ENCODE data around the gene ZNF511.

ZNF511 gene

DNA sequence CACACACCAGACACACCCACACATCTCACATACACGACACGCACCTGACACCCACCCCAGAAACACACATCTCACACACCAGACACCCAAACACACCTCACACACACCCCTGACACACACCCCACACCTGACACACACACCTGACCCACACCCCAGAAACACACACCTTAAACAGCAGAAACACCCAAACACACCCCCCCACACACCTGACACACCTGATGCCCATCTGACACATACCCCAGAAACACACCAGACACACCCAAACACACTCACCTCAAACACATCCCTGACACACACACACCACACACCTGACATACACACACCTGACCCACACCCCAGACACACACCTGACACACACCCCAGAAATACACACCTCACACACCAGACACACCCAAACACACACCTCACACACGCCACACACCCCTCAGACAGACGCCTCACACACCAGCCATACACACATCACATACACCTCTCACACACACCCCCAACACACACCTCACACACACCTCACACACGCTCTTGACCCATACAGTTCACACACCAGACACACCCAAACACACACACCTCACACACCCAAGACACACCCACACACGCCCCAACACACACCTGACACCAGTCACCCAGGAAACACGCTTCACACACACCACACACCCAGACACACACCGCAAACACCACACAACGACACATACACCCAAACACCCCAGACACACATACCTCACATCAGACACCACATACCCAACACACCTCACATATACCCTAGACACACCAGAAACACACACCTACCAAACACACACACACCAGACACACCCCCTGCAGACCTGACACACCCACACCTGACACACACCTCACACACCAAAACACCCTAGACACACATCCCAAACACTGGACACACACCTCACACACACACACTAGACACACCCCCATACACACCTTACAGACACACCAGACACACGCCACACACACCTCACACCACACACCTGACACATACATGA is 29.7 kb downstream of the ZNF511 start:
- Histone ChIP-seq H3K9me3 (ENCODE audit: insufficient read depth, low read depth, low read length) (no peaks in the 10 kb centered on the region), H3K27ac (ENCODE audit: low read depth, low read length) (no peak overlapping the region), H3K27me3 (ENCODE audit: insufficient read depth, low read length) (peaks cover 49% of the 10 kb centered on the region), H3K9ac (ENCODE audit: low read depth, low read length) (no peak overlapping the region), H3K4me1 (ENCODE audit: insufficient read depth, low read length) (no peaks in the 10 kb centered on the region), H3K36me3 (ENCODE audit: insufficient read depth, low read length) (no peaks in the 10 kb centered on the region), H3K4me3 (ENCODE audit: low read length) (no peak overlapping the region)
- 86% methylated on average over 10 of the region's 10 CpGs for WGBS

DNA sequence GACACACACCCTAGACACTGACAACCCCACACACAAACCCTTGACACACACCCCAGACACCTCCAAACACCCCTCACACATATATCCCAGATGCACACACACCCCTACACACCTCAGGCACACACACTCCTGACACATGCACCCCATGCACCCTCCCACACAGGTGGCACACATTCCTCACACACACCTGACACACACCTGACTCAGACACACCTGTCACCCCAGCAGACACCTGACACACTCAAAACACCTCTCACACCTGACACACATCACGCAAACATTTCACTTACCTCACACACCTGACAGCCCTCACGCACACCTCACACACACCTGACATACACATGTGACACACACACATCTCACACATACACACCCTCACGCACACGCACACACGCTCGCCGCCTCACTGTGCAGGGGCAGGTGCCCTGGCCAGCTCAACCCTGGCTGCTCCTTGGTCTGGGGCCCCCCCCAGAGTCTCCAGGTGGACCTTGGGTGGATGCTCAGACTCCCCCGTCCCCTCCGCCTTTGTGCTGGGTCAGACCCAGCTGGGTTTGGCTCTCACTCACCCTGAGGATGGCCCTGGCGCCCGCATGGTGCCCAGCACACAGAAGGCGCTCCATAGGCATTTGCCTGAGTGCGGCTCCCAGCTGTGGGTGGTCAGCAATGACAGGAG is 31.1 kb downstream of the ZNF511 start:
- Histone ChIP-seq H3K27ac (ENCODE audit: low read depth, low read length) (no peak overlapping the region), H3K9me3 (ENCODE audit: insufficient read depth, low read depth, low read length) (no peaks in the 10 kb centered on the region), H3K4me1 (ENCODE audit: insufficient read depth, low read length) (no peaks in the 10 kb centered on the region), H3K27me3 (ENCODE audit: insufficient read depth, low read length) (peaks cover 36% of the 10 kb centered on the region), H3K9ac (ENCODE audit: low read depth, low read length) (no peak overlapping the region), H3K36me3 (ENCODE audit: insufficient read depth, low read length) (no peaks in the 10 kb centered on the region), H3K4me3 (ENCODE audit: low read length) (no peak overlapping the region)
- 91% methylated on average over 13 of the region's 13 CpGs for WGBS

DNA sequence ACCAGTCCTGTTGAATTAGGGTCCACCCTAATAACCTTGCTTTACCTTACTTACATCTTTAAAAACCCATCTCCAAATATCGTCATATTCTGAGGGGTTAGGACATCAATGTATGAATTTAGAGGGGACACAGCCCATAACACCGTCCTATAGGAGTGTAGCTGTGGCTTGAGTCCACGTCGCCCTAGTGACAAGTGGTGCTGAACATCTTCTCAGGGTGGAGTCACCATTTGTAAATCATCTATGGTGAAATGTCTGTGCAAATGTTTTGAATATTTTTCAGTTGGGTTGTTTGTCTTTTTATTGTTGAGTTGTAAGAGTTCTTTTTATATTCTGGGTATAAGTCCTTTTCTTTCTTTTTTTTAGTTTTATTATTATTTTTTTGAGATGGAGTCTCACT is 33.3 kb downstream of the ZNF511 start:
- peaks cover 14% of the 10 kb centered on the region for H3K27me3 ChIP-seq (ENCODE audit: insufficient read depth, low read length)
- WGBS = 90% methylated on average over 4 of the region's 4 CpGs
- H3K9me3 ChIP-seq (ENCODE audit: insufficient read depth, low read depth, low read length) = no peaks in the 10 kb centered on the region
- no peak overlapping the region for H3K4me3 ChIP-seq (ENCODE audit: low read length)
- 0 out of 2 replicates have a peak, but pooled peaks cover under 1% of the 10 kb centered on the region for H3K4me1 ChIP-seq (ENCODE audit: insufficient read depth, low read length)
- H3K36me3 ChIP-seq (ENCODE audit: insufficient read depth, low read length) = no peaks in the 10 kb centered on the region
- no peak overlapping the region for H3K27ac ChIP-seq (ENCODE audit: low read depth, low read length)
- no peak overlapping the region for H3K9ac ChIP-seq (ENCODE audit: low read depth, low read length)

DNA sequence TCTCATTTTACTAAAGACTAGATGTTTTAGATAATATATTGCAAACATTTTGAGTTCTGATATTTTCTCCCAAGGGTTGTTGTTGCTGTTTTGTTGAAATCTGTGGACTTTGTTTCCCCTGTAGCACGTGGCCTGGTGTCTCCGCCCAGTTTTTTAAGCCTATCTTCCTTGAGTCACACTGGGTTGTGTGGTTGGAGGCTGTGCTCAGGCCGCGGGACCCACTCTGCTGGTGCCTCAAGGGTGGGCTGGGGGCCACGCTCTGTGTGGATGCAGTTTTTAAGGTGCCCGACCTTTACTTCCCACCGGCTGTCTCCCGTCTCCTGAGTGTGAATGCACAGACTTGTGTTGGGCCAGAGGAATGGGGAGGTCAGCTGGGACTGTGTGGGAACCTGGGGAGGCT is 34.2 kb downstream of the ZNF511 start:
- Histone ChIP-seq H3K4me1 (ENCODE audit: insufficient read depth, low read length) (0 out of 2 replicates have a peak, but pooled peaks cover 5% of the 10 kb centered on the region), H3K27me3 (ENCODE audit: insufficient read depth, low read length) (peaks cover 5% of the 10 kb centered on the region), H3K9me3 (ENCODE audit: insufficient read depth, low read depth, low read length) (no peaks in the 10 kb centered on the region), H3K36me3 (ENCODE audit: insufficient read depth, low read length) (no peaks in the 10 kb centered on the region), H3K9ac (ENCODE audit: low read depth, low read length) (no peak overlapping the region), H3K4me3 (ENCODE audit: low read length) (no peak overlapping the region), H3K27ac (ENCODE audit: low read depth, low read length) (no peak overlapping the region)
- WGBS = 86% methylated on average over 8 of the region's 8 CpGs

DNA sequence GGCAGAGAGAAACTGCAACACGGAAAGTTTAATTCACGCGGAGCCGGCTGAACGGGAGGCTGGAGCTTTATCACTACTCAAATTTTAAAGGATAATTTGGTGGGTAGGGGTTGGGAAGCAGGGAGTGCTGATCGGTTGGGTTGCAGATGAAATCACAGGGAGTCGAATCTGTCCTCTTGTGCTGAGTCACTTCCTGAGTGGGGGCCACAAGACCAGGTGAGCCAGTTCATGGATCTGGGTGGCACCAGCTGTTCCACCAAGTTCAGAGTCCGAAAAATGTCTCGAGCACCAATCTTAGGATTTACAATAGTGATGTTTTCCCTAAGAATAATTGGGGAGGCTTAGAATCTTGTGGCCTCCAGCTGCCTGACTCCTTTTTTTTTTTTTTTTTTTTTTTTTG is 34.8 kb downstream of the ZNF511 start:
- Histone ChIP-seq H3K9ac (ENCODE audit: low read depth, low read length) (no peak overlapping the region), H3K4me1 (ENCODE audit: insufficient read depth, low read length) (0 out of 2 replicates have a peak, but pooled peaks cover 5% of the 10 kb centered on the region), H3K27ac (ENCODE audit: low read depth, low read length) (no peak overlapping the region), H3K4me3 (ENCODE audit: low read length) (no peak overlapping the region), H3K27me3 (ENCODE audit: insufficient read depth, low read length) (peaks cover 2% of the 10 kb centered on the region; the same call in 1 of the 2 replicates), H3K9me3 (ENCODE audit: insufficient read depth, low read depth, low read length) (no peaks in the 10 kb centered on the region), H3K36me3 (ENCODE audit: insufficient read depth, low read length) (no peaks in the 10 kb centered on the region)
- WGBS = 83% methylated on average over 9 of the region's 9 CpGs

DNA sequence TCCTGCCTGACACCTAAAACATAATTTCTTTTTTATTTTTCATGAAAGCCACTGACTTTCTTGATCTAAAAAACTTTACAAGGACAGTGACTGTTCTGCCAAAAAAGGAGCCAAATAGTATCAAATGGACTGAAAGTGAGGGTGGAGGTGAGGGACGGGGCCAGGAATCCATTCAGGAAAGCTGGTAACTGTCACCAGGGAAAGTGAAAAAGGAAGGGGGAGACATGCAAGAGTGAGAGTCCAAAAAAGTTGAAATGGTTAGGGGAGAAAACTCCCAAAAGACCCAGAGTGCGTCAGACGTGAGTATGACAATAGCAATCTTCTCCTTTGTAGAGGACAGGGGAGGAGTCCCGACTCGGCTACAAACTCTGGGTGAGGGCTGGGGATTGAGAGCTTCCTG is 35.5 kb downstream of the ZNF511 start:
- Histone ChIP-seq H3K27ac (ENCODE audit: low read depth, low read length) (no peak overlapping the region), H3K9ac (ENCODE audit: low read depth, low read length) (no peak overlapping the region), H3K4me3 (ENCODE audit: low read length) (no peak overlapping the region), H3K36me3 (ENCODE audit: insufficient read depth, low read length) (no peaks in the 10 kb centered on the region), H3K9me3 (ENCODE audit: insufficient read depth, low read depth, low read length) (no peaks in the 10 kb centered on the region), H3K4me1 (ENCODE audit: insufficient read depth, low read length) (0 out of 2 replicates have a peak, but pooled peaks cover 5% of the 10 kb centered on the region), H3K27me3 (ENCODE audit: insufficient read depth, low read length) (peaks cover 2% of the 10 kb centered on the region; the same call in 1 of the 2 replicates)
- 82% methylated on average over 5 of the region's 5 CpGs for WGBS

DNA sequence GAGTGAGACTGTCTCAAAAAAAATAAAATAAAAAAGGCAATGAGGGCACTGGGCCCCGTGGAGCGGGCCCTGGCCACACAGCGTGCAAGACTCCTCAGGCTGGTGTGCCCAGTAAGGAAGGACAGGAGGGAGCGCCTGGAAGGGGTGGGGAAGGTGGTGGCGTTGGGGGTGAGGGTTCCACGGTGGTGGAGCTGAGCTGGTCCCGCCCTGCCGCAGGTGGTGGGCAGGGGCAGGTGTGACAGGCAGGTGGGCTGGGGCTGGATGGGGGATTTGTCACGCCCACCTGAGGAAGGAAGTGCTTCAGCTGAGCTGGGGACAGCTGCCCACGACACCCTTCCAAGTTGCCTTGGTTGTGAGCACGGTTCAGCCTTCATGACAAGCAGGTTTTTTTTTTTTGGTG is 37.7 kb downstream of the ZNF511 start:
- 0 out of 2 replicates have a peak, but pooled peaks cover 5% of the 10 kb centered on the region for H3K4me1 ChIP-seq (ENCODE audit: insufficient read depth, low read length)
- no peak overlapping the region for H3K9ac ChIP-seq (ENCODE audit: low read depth, low read length)
- no peaks in the 10 kb centered on the region for H3K9me3 ChIP-seq (ENCODE audit: insufficient read depth, low read depth, low read length)
- no peaks in the 10 kb centered on the region for H3K36me3 ChIP-seq (ENCODE audit: insufficient read depth, low read length)
- no peak overlapping the region for H3K27ac ChIP-seq (ENCODE audit: low read depth, low read length)
- no peak overlapping the region for H3K4me3 ChIP-seq (ENCODE audit: low read length)
- no peaks in the 10 kb centered on the region for H3K27me3 ChIP-seq (ENCODE audit: insufficient read depth, low read length)
- WGBS = 73% methylated on average over 11 of the region's 11 CpGs

DNA sequence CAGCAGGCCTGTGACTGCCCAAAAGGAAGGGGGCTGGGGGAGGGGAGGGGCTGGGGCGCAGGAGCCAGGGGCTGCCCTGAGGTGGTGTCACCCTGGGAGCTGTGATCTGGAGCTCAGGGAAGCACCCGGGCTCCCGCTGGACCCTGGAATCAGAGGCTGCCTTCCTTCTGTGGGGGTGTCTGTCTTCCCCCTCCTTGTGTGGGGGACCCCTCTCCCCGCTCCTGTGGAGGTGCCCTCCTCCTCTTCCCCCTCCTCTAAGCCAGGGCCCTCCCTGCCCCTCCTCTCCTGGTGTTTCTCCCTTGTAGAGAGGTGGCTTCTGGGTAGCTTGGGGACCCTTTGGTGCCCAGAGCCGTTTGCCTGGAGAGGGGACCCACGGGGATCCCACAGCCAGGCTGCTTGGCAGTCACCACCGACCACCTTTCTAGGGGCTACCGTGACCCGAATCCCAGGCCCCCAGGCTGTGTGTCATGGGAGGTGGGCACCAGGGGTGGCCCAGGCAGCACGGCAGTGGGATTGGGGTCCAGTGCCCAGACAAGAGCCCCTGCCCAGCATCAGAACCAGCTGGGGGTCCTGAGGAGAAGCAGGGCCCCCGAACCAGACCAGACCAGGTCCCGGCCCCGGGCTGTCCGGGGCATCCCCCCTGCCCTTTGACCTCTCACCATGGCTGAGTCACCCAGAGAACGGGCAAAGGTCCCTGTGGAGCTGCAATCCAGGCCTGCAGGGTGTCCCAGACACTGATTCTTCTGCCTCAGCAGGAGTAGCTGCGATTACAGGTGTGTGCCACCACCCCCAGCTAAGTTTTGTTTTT is 39.2 kb downstream of the ZNF511 start:
- WGBS = 88% methylated on average over 16 of the region's 16 CpGs

DNA sequence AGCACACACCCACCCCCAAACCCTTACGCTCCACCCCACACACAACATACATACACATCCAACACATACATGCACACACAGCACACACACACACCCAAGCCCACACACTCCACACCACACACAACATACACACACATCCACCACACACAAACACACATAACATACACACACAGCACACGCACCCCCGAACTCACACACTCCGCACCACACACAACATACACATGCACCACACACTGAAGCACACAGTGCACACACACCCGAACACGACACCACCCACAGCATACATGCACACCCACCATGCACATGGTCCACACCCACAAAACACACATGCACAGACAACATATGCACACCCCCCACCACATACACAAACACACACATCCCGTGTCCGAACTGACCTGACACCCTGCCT is 40.5 kb downstream of the ZNF511 start:
- H3K4me1 ChIP-seq (ENCODE audit: insufficient read depth, low read length) = 0 out of 2 replicates have a peak, but pooled peaks cover 5% of the 10 kb centered on the region
- H3K9ac ChIP-seq (ENCODE audit: low read depth, low read length) = no peak overlapping the region
- WGBS = 93% methylated on average over 8 of the region's 8 CpGs

More for the DNA sequence above, 39.2 kb downstream of the ZNF511 start:
- Histone ChIP-seq H3K9ac (ENCODE audit: low read depth, low read length) (no peak overlapping the region), H3K9me3 (ENCODE audit: insufficient read depth, low read depth, low read length) (no peaks in the 10 kb centered on the region), H3K27me3 (ENCODE audit: insufficient read depth, low read length) (no peaks in the 10 kb centered on the region), H3K4me3 (ENCODE audit: low read length) (no peak overlapping the region), H3K27ac (ENCODE audit: low read depth, low read length) (no peak overlapping the region), H3K36me3 (ENCODE audit: insufficient read depth, low read length) (no peaks in the 10 kb centered on the region), H3K4me1 (ENCODE audit: insufficient read depth, low read length) (0 out of 2 replicates have a peak, but pooled peaks cover 5% of the 10 kb centered on the region)

DNA sequence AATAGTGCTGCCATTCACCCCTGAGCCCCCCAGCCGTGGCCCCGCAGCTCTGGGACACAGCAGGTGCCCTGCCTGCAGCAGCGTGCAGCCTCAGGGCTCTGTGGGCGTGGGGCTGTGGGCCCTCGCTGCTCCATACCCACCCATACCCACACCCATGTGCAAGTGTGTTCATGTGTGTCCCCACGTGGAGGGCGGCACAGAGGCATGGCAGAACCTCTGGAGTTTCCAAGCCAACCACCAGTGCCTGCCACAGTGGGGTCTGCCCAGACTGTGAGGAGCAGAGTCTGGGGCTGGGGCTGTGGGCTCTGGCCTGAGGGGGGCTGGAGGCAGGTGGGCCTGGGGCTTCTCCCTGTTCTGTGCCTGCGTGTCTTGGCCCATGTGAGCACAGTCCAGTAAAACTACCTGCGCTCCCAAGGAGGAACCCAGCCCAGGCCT is 40.9 kb downstream of the ZNF511 start:
- H3K9ac ChIP-seq (ENCODE audit: low read depth, low read length) = no peak overlapping the region
- H3K9me3 ChIP-seq (ENCODE audit: insufficient read depth, low read depth, low read length) = no peaks in the 10 kb centered on the region
- no peaks in the 10 kb centered on the region for H3K27me3 ChIP-seq (ENCODE audit: insufficient read depth, low read length)
- WGBS = 86% methylated on average over 9 of the region's 9 CpGs
- H3K36me3 ChIP-seq (ENCODE audit: insufficient read depth, low read length) = no peaks in the 10 kb centered on the region
- H3K27ac ChIP-seq (ENCODE audit: low read depth, low read length) = no peak overlapping the region
- no peak overlapping the region for H3K4me3 ChIP-seq (ENCODE audit: low read length)
- H3K4me1 ChIP-seq (ENCODE audit: insufficient read depth, low read length) = 0 out of 2 replicates have a peak, but pooled peaks cover 5% of the 10 kb centered on the region

More for the DNA sequence above, 40.5 kb downstream of the ZNF511 start:
- no peaks in the 10 kb centered on the region for H3K36me3 ChIP-seq (ENCODE audit: insufficient read depth, low read length)
- no peak overlapping the region for H3K4me3 ChIP-seq (ENCODE audit: low read length)
- no peaks in the 10 kb centered on the region for H3K27me3 ChIP-seq (ENCODE audit: insufficient read depth, low read length)
- no peak overlapping the region for H3K27ac ChIP-seq (ENCODE audit: low read depth, low read length)
- H3K9me3 ChIP-seq (ENCODE audit: insufficient read depth, low read depth, low read length) = no peaks in the 10 kb centered on the region

All from HUES64 (cell line).